Measurements from ENCODE around the gene ITPKA. TPM values are rescaled to one million over a fixed set of nuclear protein-coding genes. Genes with fewer than 3 reads are reported as not detected.

The ITPKA gene
- total RNA-seq, 4 donors from 2014 or later, result 1.2 to 2.0 TPM; not detected in 2

DNA sequence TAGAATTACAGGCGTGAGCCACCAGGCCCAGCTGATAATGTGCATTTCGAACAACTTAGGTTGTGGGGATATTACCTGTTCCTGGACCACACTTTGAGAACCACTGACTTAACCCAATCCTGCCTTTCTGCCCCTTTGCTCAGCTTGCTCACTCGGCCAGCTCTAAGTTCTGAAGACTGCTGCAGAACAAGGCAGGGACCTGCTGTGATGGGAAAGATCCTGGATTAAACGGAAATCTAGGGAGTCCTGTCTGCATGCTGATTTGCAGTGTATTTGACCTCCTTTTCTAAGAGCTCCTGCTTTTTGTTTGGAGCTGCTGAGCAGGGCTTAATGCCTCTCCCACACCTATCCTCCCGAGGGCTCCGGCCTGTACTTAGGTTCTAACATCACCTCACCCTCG is 17.1 kb downstream of the ITPKA start:
- no peak for DNase-seq (ENCODE audit: low spot score)
- no peak for TF ChIP-seq CTCF (IDR thresholded peaks at IDR 0.05)
- ATAC-seq (ENCODE audit: low FRiP score), result no peak

- ATAC-seq (ENCODE audit: low FRiP score) (peak; percentile 15), DNase-seq (ENCODE audit: low spot score) (no peak)
- TF ChIP-seq CTCF (IDR thresholded peaks at IDR 0.05), result no peak
Measured at GRCh38 chr15:41511331-41511898, 17.7 kb downstream of the ITPKA start.

GRCh38 chr15:41511899-41512369 is 18.3 kb downstream of the ITPKA start:
- DNase-seq (ENCODE audit: low spot score) (no peak), ATAC-seq (ENCODE audit: low FRiP score) (peak; percentile 18)
- no peak for TF ChIP-seq CTCF (IDR thresholded peaks at IDR 0.05)

- ATAC-seq (ENCODE audit: low FRiP score), result no peak
- TF ChIP-seq CTCF (IDR thresholded peaks at IDR 0.05), result no peak
- DNase-seq (ENCODE audit: low spot score), result no peak
Measured at GRCh38 chr15:41512512-41512939, 18.9 kb downstream of the ITPKA start.

- ATAC-seq (ENCODE audit: low FRiP score), result no peak
- DNase-seq (ENCODE audit: low spot score), result no peak
- TF ChIP-seq CTCF (IDR thresholded peaks at IDR 0.05), result no peak
Measured at GRCh38 chr15:41512940-41513505, 19.3 kb downstream of the ITPKA start.

- TF ChIP-seq CTCF (IDR thresholded peaks at IDR 0.05), result no peak
- ATAC-seq (ENCODE audit: low FRiP score), result no peak
- DNase-seq (ENCODE audit: low spot score), result no peak
Measured at GRCh38 chr15:41513506-41514227, 20.0 kb downstream of the ITPKA start, which contains the start of gene LTK. Gene LTK, minus strand, starts transcription at chr15:41513827. Its CDS starts 118 bp downstream, at chr15:41513709.

Measured in omental fat pad (tissue), 4 donors.